ENCODE data around the gene PCYT2.
A peak's percentile ranks its signal among the peaks of the same experiment; 100 is the strongest.

The PCYT2 gene

GRCh38 chr17:81899514-81900166 lies 11.6 kb downstream of the PCYT2 start:
- DNase-seq (ENCODE audit: low spot score) = no peak

GRCh38 chr17:81898885-81899284 lies 12.3 kb downstream of the PCYT2 start:
- no peak for DNase-seq (ENCODE audit: low spot score)

- DNase-seq (ENCODE audit: low spot score) = no peak
These were observed 13.0 kb downstream of the PCYT2 start for GRCh38 chr17:81898029-81898866.

- DNase-seq (ENCODE audit: low spot score) = no peak
These were observed 15.8 kb downstream of the PCYT2 start for GRCh38 chr17:81895400-81895799.

GRCh38 chr17:81891303-81891552 lies 20.0 kb downstream of the PCYT2 start:
- no peak for DNase-seq (ENCODE audit: low spot score)

- no peak for DNase-seq (ENCODE audit: low spot score)
These were observed 20.5 kb downstream of the PCYT2 start for GRCh38 chr17:81890447-81891302.

GRCh38 chr17:81889602-81890001 lies 21.6 kb downstream of the PCYT2 start:
- DNase-seq (ENCODE audit: low spot score) = no peak

GRCh38 chr17:81888988-81889595 lies 22.1 kb downstream of the PCYT2 start:
- DNase-seq (ENCODE audit: low spot score) = no peak

- DNase-seq (ENCODE audit: low spot score) = no peak
These were observed 22.9 kb downstream of the PCYT2 start for GRCh38 chr17:81888105-81888987.

GRCh38 chr17:81885869-81886548 lies 25.2 kb downstream of the PCYT2 start:
- no peak for DNase-seq (ENCODE audit: low spot score)

GRCh38 chr17:81885454-81885853 lies 25.7 kb downstream of the PCYT2 start:
- DNase-seq (ENCODE audit: low spot score) = no peak

GRCh38 chr17:81884968-81885367 lies 26.2 kb downstream of the PCYT2 start:
- DNase-seq (ENCODE audit: low spot score) = no peak

- DNase-seq (ENCODE audit: low spot score) = no peak
These were observed 26.7 kb downstream of the PCYT2 start for GRCh38 chr17:81884520-81884919.

- no peak for DNase-seq (ENCODE audit: low spot score)
These were observed 32.1 kb downstream of the PCYT2 start for GRCh38 chr17:81879121-81879520.

- no peak for DNase-seq (ENCODE audit: low spot score)
These were observed 32.9 kb downstream of the PCYT2 start for GRCh38 chr17:81878294-81878693.

GRCh38 chr17:81877569-81877968 lies 33.6 kb downstream of the PCYT2 start:
- no peak for DNase-seq (ENCODE audit: low spot score)

- peak; percentile 94 for DNase-seq (ENCODE audit: low spot score)
These were observed 39.6 kb downstream of the PCYT2 start for GRCh38 chr17:81871387-81872230.

- no peak for DNase-seq (ENCODE audit: low spot score)
These were observed 40.2 kb downstream of the PCYT2 start, which contains the start of gene ARHGDIA for GRCh38 chr17:81870981-81871386. Gene ARHGDIA (minus strand): TSS chr17:81871337. CDS start chr17:81869930, 1,407 bp downstream.

GRCh38 chr17:81870131-81870980 lies 40.8 kb downstream of the PCYT2 start:
- peak; percentile 36 for DNase-seq (ENCODE audit: low spot score)

Measured in CD4-positive, alpha-beta T cell treated with Interleukin-6 at 100 ng/mL for 8 hours (primary cell).